Fibroblast of lung (primary cell): ENCODE measurements around the gene PAK6. TPM values are rescaled to one million over a fixed set of nuclear protein-coding genes. Genes with fewer than 3 reads are reported as not detected.

Experiments used
- DNase-seq, 2 donors: peaks; one replicate each; pipeline versions ENCODE4 v3.0.0 to v3.0.0-alpha.2; 2010; ENCODE audit warnings: low read depth in 2 of 2
- H2AFZ ChIP-seq: 2 replicates; pipeline ENCODE4 v1.5.1; 2012; ENCODE audit warnings: low read length, control low read depth, inconsistent platforms
- H3K27ac ChIP-seq: 2 replicates; pipeline ENCODE4 v1.5.1; 2011; ENCODE audit warnings: low read length, control low read depth; ENCODE audit not compliant: insufficient read depth
- H3K27me3 ChIP-seq: 2 replicates; pipeline ENCODE4 v1.5.1; 2011; ENCODE audit warnings: mild to moderate bottlenecking, low read length; ENCODE audit not compliant: control insufficient read depth, insufficient read depth
- H3K36me3 ChIP-seq: 2 replicates; pipeline ENCODE4 v1.5.1; 2011; ENCODE audit warnings: low read length; ENCODE audit not compliant: control insufficient read depth, insufficient read depth
- H3K4me1 ChIP-seq: 2 replicates; pipeline ENCODE4 v1.5.1; 2011; ENCODE audit warnings: low read length; ENCODE audit not compliant: control insufficient read depth, insufficient read depth; ENCODE audit errors: extremely low read depth
- H3K4me2 ChIP-seq: 2 replicates; pipeline ENCODE4 v1.5.1; 2011; ENCODE audit warnings: low read length, control low read depth; ENCODE audit not compliant: insufficient read depth; ENCODE audit errors: extremely low read depth
- H3K4me3 ChIP-seq, 4 experiments: fragments of 200-600 bp in 1 of 4; sonication (generic) in 1 of 4; replicated peaks in 1 of 4; 2 replicates each; pipeline ENCODE4 v1.5.1; 2011 to 2016; ENCODE audit warnings: low read length in 4 of 4, low read depth in 3 of 4, mild to moderate bottlenecking in 3 of 4, control low read depth in 2 of 4, inconsistent platforms in 1 of 4, mixed read lengths in 1 of 4; ENCODE audit not compliant: insufficient read depth in 1 of 4; ENCODE audit errors: control extremely low read depth in 1 of 4
- H3K79me2 ChIP-seq: 2 replicates; pipeline ENCODE4 v1.5.1; 2012; ENCODE audit warnings: mild to moderate bottlenecking, low read length, inconsistent platforms; ENCODE audit not compliant: control insufficient read depth, insufficient read depth
- H3K9ac ChIP-seq: 2 replicates; pipeline ENCODE4 v1.5.1; 2011; ENCODE audit warnings: mild to moderate bottlenecking, low read length, control low read depth; ENCODE audit not compliant: insufficient read depth
- H3K9me3 ChIP-seq: 2 replicates; pipeline ENCODE4 v1.5.1; 2012; ENCODE audit warnings: low read depth, low read length; ENCODE audit not compliant: control insufficient read depth, insufficient read depth
- H4K20me1 ChIP-seq: 2 replicates; pipeline ENCODE4 v1.5.1; 2011; ENCODE audit warnings: low read length; ENCODE audit not compliant: control insufficient read depth, insufficient read depth; ENCODE audit errors: extremely low read depth
- CTCF ChIP-seq, 2 donors: IDR thresholded peaks in 1 of 2; conservative IDR thresholded peaks in 1 of 2; 1 replicate in 1 of 2; 2 replicates in 1 of 2; pipeline ENCODE4 v1.5.1; 2011 to 2012; ENCODE audit warnings: low read length in 2 of 2, control low read depth in 1 of 2, inconsistent platforms in 1 of 2, low read depth in 1 of 2, mild to moderate bottlenecking in 1 of 2
- EZH2 ChIP-seq: IDR thresholded peaks from 2 replicates; pipeline ENCODE4 v1.5.1; 2012; ENCODE audit warnings: low read length, control low read depth, mild to moderate bottlenecking; ENCODE audit errors: missing control alignments
- polyA plus RNA-seq, 2 donors: library from polyadenylated mRNA; depleted of rRNA in 1 of 2; stranded (reverse) in 1 of 2; unstranded in 1 of 2; fragments of >200 nt; gene quantifications; 2 replicates each; pipeline ENCODE4 v1.2.1, GENCODE V29; 2011 to 2012; ENCODE audit warnings: missing spikeins in 1 of 2
- total RNA-seq: library from RNA; depleted of rRNA; stranded (reverse); fragments of >200 nt; gene quantifications from 2 replicates; pipeline ENCODE4 v1.2.1, GENCODE V29; 2014

The PAK6 gene
- total and polyA plus RNA-seq, 2 donors (not counting 1 experiment from before 2014, with no cell fraction given), result 0.03 TPM; not detected in 1

DNA sequence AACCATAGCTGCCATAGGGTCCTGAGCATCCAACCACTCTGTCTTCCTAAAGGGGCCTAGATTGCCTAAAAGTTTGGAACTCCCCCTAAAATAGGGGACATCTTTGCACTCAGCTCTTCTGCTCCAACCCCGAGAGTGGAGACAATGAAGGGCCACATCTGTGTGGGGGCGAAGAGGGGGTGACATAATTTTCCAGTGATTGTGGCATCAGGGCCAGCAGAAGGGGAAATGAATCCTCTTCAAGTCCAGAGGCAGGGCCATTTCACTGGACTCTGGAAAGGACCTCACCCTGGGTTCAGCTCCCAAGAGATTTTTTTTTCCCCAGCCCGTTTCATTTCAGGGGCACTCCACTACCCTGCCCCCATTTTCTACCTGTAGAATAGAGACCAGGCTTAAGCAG, 48.6 kb downstream of the PAK6 start:
- H3K9me3 ChIP-seq, result no peaks in the 10 kb centered on the region
- TF ChIP-seq CTCF (conservative IDR thresholded peaks at IDR 0.05 in 1 of 2, IDR thresholded peaks at IDR 0.05 in 1 of 2; ENCODE audit: low read depth in 1 of 2, low read length in 2 of 2) (no peak), EZH2 (no peak)

GRCh38 chr15:40287968-40288367, 49.1 kb downstream of the PAK6 start:
- no peak overlapping the region for H3K27ac ChIP-seq
- DNase-seq, result no peak
- H3K9ac ChIP-seq, result no peak overlapping the region
- no peaks in the 10 kb centered on the region for H3K9me3 ChIP-seq
- no peaks in the 10 kb centered on the region for H4K20me1 ChIP-seq
- H3K4me2 ChIP-seq, result no peak overlapping the region
- H3K36me3 ChIP-seq, result no peaks in the 10 kb centered on the region
- no peak overlapping the region for H2AFZ ChIP-seq
- H3K4me1 ChIP-seq, result no peaks in the 10 kb centered on the region
- no peak overlapping the region for H3K4me3 ChIP-seq
- no peaks in the 10 kb centered on the region for H3K79me2 ChIP-seq
- peaks cover 31% of the 10 kb centered on the region for H3K27me3 ChIP-seq
- no peak for TF ChIP-seq CTCF (conservative IDR thresholded peaks at IDR 0.05 in 1 of 2, IDR thresholded peaks at IDR 0.05 in 1 of 2; ENCODE audit: low read depth in 1 of 2, low read length in 2 of 2)
- no peak for TF ChIP-seq EZH2

More for the DNA sequence above, 48.6 kb downstream of the PAK6 start:
- no peak for DNase-seq
- Histone ChIP-seq H3K9ac (no peak overlapping the region), H3K36me3 (no peaks in the 10 kb centered on the region), H3K4me2 (no peak overlapping the region), H4K20me1 (no peaks in the 10 kb centered on the region), H3K4me3 (no peak overlapping the region), H2AFZ (no peak overlapping the region), H3K27me3 (peaks cover 31% of the 10 kb centered on the region), H3K4me1 (no peaks in the 10 kb centered on the region), H3K27ac (no peak overlapping the region), H3K79me2 (no peaks in the 10 kb centered on the region)

DNA sequence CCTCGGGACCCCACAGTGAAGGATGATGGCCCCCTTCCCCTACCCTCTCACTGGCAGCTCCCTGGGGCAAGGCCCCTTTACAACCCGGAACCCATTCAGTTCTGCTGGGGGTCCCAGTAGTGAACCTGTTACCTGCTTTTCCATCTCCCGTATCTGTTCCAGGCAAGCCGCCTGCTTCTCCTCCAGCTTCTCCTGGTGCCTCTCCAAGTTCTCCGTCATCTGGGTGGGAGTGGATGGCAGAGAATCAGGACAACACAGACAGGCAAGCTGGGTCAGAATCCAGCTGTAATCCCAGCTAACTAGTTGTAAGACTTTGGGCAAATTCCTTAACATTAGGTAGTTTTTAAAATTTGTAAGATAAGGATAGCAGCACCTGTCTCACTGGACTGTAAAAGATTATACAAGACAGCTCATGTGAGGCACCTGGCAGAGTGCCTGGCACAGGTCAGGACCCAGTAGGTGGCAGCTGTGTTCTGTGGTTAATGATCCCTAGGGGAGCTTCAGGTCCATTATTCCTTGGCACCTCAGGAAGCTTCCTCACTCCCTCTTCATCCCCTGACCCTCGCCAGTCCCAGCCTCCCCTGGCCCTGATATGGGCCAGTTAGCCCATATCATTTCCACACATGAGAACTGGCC, 50.4 kb downstream of the PAK6 start:
- H3K36me3 ChIP-seq, result no peaks in the 10 kb centered on the region
- H3K4me2 ChIP-seq, result no peak overlapping the region
- TF ChIP-seq CTCF (conservative IDR thresholded peaks at IDR 0.05 in 1 of 2, IDR thresholded peaks at IDR 0.05 in 1 of 2; ENCODE audit: low read depth in 1 of 2, low read length in 2 of 2), result no peak
- TF ChIP-seq EZH2, result no peak
- H3K27ac ChIP-seq, result no peak overlapping the region
- H3K27me3 ChIP-seq, result peaks cover 23% of the 10 kb centered on the region
- H3K4me1 ChIP-seq, result no peaks in the 10 kb centered on the region
- no peaks in the 10 kb centered on the region for H3K79me2 ChIP-seq
- H3K9ac ChIP-seq, result no peak overlapping the region
- no peaks in the 10 kb centered on the region for H3K9me3 ChIP-seq
- H3K4me3 ChIP-seq, result no peak overlapping the region
- no peak for DNase-seq
- H4K20me1 ChIP-seq, result no peaks in the 10 kb centered on the region
- H2AFZ ChIP-seq, result no peak overlapping the region
